GM23338 (cell line): ENCODE data around the gene ENPEP. TPM values are rescaled to one million over a fixed set of nuclear protein-coding genes. Genes with fewer than 3 reads are reported as not detected.

Source experiments
- ATAC-seq: fragments of 200-7000 bp; cut with Tn5 transposase; 3 replicates; pipeline ENCODE4 v1.9.1; 2020
- DNase-seq: peaks from one replicate; pipeline ENCODE4 v3.0.0-alpha.2; 2015; ENCODE audit warnings: low spot score
- H2AFZ ChIP-seq: fragments of 200-600 bp; sonication (generic); 2 replicates; pipeline ENCODE4 v1.8.0; 2016; ENCODE audit warnings: antibody characterized with exemption, mild to moderate bottlenecking, moderate library complexity
- H3F3A ChIP-seq: fragments of 200-600 bp; sonication (generic); replicated peaks from 2 replicates; pipeline ENCODE4 v1.8.0; 2017; ENCODE audit warnings: antibody characterized with exemption, mixed run types, low read depth
- H3K27ac ChIP-seq: fragments of 200-600 bp; sonication (generic); 2 replicates; pipeline ENCODE4 v1.6.1; 2016; ENCODE audit warnings: low read depth
- H3K27me3 ChIP-seq: fragments of 200-600 bp; sonication (generic); 2 replicates; pipeline ENCODE4 v1.8.0; 2016; ENCODE audit warnings: mild to moderate bottlenecking, mixed run types, moderate library complexity; ENCODE audit not compliant: insufficient read depth
- H3K36me3 ChIP-seq: fragments of 200-600 bp; sonication (generic); 2 replicates; pipeline ENCODE4 v1.8.0; 2016; ENCODE audit warnings: mild to moderate bottlenecking; ENCODE audit not compliant: insufficient read depth
- H3K4me1 ChIP-seq: fragments of 200-600 bp; sonication (generic); 2 replicates; pipeline ENCODE4 v1.8.0; 2016; ENCODE audit warnings: mild to moderate bottlenecking, moderate library complexity; ENCODE audit not compliant: insufficient read depth
- H3K4me2 ChIP-seq: fragments of 200-600 bp; sonication (generic); 2 replicates; pipeline ENCODE4 v1.7.1; 2017; ENCODE audit warnings: mixed run types
- H3K4me3 ChIP-seq: fragments of 200-600 bp; sonication (generic); 2 replicates; pipeline ENCODE4 v1.6.1; 2016; ENCODE audit warnings: mixed run types
- H3K79me2 ChIP-seq: fragments of 200-600 bp; sonication (generic); replicated peaks from 2 replicates; pipeline ENCODE4 v1.8.0; 2017; ENCODE audit warnings: mild to moderate bottlenecking; ENCODE audit not compliant: insufficient read depth
- H3K9me2 ChIP-seq: fragments of 200-600 bp; sonication (generic); 2 replicates; pipeline ENCODE4 v1.8.0; 2017; ENCODE audit not compliant: insufficient read depth
- H4K20me1 ChIP-seq: fragments of 200-600 bp; sonication (generic); replicated peaks from 2 replicates; pipeline ENCODE4 v1.8.0; 2017; ENCODE audit warnings: mild to moderate bottlenecking; ENCODE audit not compliant: insufficient read depth
- H3K27ac Mint-ChIP-seq: 2 replicates; pipeline ENCODE4 v1.8.0; 2020; ENCODE audit warnings: inconsistent platforms, mild to moderate bottlenecking, moderate library complexity, mixed read lengths
- H3K27me3 Mint-ChIP-seq: 3 replicates; pipeline ENCODE4 v1.8.0; 2022; ENCODE audit warnings: low read depth, mild to moderate bottlenecking, moderate library complexity, mixed read lengths, inconsistent platforms; ENCODE audit not compliant: insufficient read depth, poor library complexity
- H3K36me3 Mint-ChIP-seq: 3 replicates; pipeline ENCODE4 v1.8.0; 2021; ENCODE audit warnings: low read depth, mild to moderate bottlenecking, inconsistent platforms, moderate library complexity, mixed read lengths
- H3K4me1 Mint-ChIP-seq: 3 replicates; pipeline ENCODE4 v1.8.0; 2020; ENCODE audit warnings: mild to moderate bottlenecking, inconsistent platforms, mixed read lengths
- H3K4me3 Mint-ChIP-seq: 3 replicates; pipeline ENCODE4 v1.8.0; 2021; ENCODE audit warnings: moderate library complexity, mild to moderate bottlenecking, inconsistent platforms, mixed read lengths
- H3K9me3 Mint-ChIP-seq: 3 replicates; pipeline ENCODE4 v1.8.0; 2020; ENCODE audit warnings: moderate library complexity, mild to moderate bottlenecking, inconsistent platforms, mixed read lengths
- CREB1 ChIP-seq: fragments of 250-450 bp; sonication (Bioruptor Pico); IDR thresholded peaks from 2 replicates; pipeline ENCODE4 v1.5.0; 2020; ENCODE audit warnings: low read depth, mild to moderate bottlenecking, moderate library complexity
- EZH2 ChIP-seq: fragments of 200-600 bp; sonication (generic); IDR thresholded peaks from one replicate; pipeline ENCODE4 v1.8.0; 2017; ENCODE audit warnings: antibody characterized with exemption, mild to moderate bottlenecking, low read depth; ENCODE audit not compliant: unreplicated experiment
- EZH2phosphoT487 ChIP-seq: fragments of 200-600 bp; sonication (generic); IDR thresholded peaks from one replicate; pipeline ENCODE4 v1.8.1; 2018; ENCODE audit warnings: antibody characterized with exemption; ENCODE audit not compliant: unreplicated experiment
- JUNB ChIP-seq: IDR thresholded peaks from one replicate; pipeline ENCODE4 v1.6.1; 2016; ENCODE audit warnings: antibody characterized with exemption; ENCODE audit not compliant: unreplicated experiment
- NANOG ChIP-seq: IDR thresholded peaks from 2 replicates; pipeline ENCODE4 v1.6.1; 2016; ENCODE audit warnings: antibody characterized with exemption, borderline replicate concordance
- POLR2AphosphoS5 ChIP-seq: IDR thresholded peaks from 2 replicates; pipeline ENCODE4 v1.6.1; 2016; ENCODE audit warnings: antibody characterized with exemption, low read depth
- STAT1 ChIP-seq: IDR thresholded peaks from one replicate; pipeline ENCODE4 v1.6.1; 2016; ENCODE audit warnings: antibody characterized with exemption; ENCODE audit not compliant: unreplicated experiment
- ZNF114 ChIP-seq: fragments of 250-450 bp; sonication (Bioruptor Pico); IDR thresholded peaks from 2 replicates; pipeline ENCODE4 v1.5.0; 2020; ENCODE audit warnings: mild to moderate bottlenecking, moderate library complexity
- polyA plus RNA-seq: library from polyadenylated mRNA; unstranded; fragments of >200 nt; fragmentation: Nextera tagmentation; extraction: Ambion mirVana; gene quantifications from 2 replicates; pipeline ENCODE4 v1.2.1, GENCODE V29; 2016
- total RNA-seq: library from RNA; depleted of rRNA; stranded (reverse); fragments of >200 nt; shearing (Covaris generic); gene quantifications from 2 replicates; pipeline ENCODE4 v1.2.3, GENCODE V29; 2014
- TF ChIP-seq, protein P1 (sequence below): IDR thresholded peaks from 2 replicates; pipeline ENCODE4 v1.6.1; 2016; ENCODE audit warnings: antibody characterized with exemption
- TF ChIP-seq, protein P2 (sequence below), 2 experiments: fragments of 200-600 bp in 1 of 2; sonication (generic) in 1 of 2; conservative IDR thresholded peaks; 2 replicates each; pipeline versions ENCODE4 v1.5.1 to v1.6.1; 2016 to 2017; ENCODE audit warnings: antibody characterized with exemption in 2 of 2, low read depth in 2 of 2, mild to moderate bottlenecking in 2 of 2, moderate library complexity in 1 of 2
- TF ChIP-seq, protein P3 (sequence below): IDR thresholded peaks from one replicate; pipeline ENCODE4 v1.6.1; 2018; ENCODE audit warnings: antibody characterized with exemption; ENCODE audit not compliant: unreplicated experiment

The ENPEP gene
- total and polyA plus RNA-seq, 2 experiments from 2014 or later = 0.79 to 1.5 TPM

DNA sequence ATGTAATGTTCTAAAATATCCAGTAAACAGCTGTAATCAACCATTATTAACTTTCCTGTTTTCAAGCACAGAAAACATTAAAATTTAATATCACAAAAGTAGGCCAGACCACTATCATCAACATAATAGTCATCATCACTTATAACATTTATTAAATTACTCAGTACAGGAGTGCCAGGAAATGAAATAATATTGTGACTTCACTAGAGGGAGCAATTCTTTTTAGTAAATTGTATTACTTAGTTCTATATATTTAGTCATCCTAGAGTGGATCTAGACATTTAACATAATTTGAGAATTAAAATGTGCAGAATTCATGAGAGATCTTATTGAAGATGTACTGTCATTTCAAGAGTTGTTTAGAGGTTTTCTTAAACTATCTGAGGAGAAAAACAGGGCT, 113.3 kb downstream of the ENPEP start:
- no peak for DNase-seq
- Histone ChIP-seq H3K4me3 (no peak overlapping the region), H3K27me3 (no peaks in the 10 kb centered on the region), H3K4me2 (no peak overlapping the region), H3K9me2 (no peaks in the 10 kb centered on the region), H3K36me3 (no peaks in the 10 kb centered on the region), H3F3A (no peaks in the 10 kb centered on the region), H4K20me1 (no peaks in the 10 kb centered on the region), H3K4me1 (no peaks in the 10 kb centered on the region), H2AFZ (no peak overlapping the region), H3K79me2 (no peaks in the 10 kb centered on the region), H3K27ac (no peak overlapping the region)
- no peak overlapping the region for H3K4me3 Mint-ChIP-seq
- peaks cover 2% of the 10 kb centered on the region for H3K27me3 Mint-ChIP-seq
- no peaks in the 10 kb centered on the region for H3K4me1 Mint-ChIP-seq
- H3K36me3 Mint-ChIP-seq = no peaks in the 10 kb centered on the region
- no peak for ATAC-seq
- no peaks in the 10 kb centered on the region for H3K9me3 Mint-ChIP-seq
- H3K27ac Mint-ChIP-seq = no peak overlapping the region
- no peak for TF ChIP-seq EZH2
- no peak for TF ChIP-seq EZH2phosphoT487
- TF ChIP-seq, protein P1, sequence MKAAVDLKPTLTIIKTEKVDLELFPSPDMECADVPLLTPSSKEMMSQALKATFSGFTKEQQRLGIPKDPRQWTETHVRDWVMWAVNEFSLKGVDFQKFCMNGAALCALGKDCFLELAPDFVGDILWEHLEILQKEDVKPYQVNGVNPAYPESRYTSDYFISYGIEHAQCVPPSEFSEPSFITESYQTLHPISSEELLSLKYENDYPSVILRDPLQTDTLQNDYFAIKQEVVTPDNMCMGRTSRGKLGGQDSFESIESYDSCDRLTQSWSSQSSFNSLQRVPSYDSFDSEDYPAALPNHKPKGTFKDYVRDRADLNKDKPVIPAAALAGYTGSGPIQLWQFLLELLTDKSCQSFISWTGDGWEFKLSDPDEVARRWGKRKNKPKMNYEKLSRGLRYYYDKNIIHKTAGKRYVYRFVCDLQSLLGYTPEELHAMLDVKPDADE = no peak
- TF ChIP-seq CREB1 (CRISPR knock-in tag) = no peak
- no peak for TF ChIP-seq NANOG
- TF ChIP-seq JUNB = no peak

DNA sequence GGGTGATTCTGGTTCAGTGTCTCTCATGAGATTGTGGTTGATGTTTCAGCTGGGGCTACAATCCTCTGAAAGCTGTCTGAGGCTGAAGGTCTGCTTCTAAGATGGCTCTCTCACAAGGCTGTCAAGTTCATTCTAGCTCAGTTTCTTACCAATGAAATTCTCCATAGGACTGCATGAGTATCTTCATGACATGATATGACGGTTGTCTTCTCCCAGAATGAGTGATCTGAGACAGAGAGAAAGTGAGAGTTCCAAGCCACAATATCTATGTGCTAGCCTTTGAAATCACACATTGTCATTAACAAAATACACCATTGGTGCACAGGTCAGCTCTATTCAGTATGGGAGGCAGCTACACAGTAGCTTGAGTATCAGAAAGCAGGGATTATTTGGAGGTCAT, 119.6 kb downstream of the ENPEP start:
- Histone ChIP-seq H3K4me1 (no peaks in the 10 kb centered on the region), H3K4me2 (no peak overlapping the region), H2AFZ (no peak overlapping the region), H3K36me3 (no peaks in the 10 kb centered on the region), H3K27ac (no peak overlapping the region), H3F3A (no peaks in the 10 kb centered on the region), H4K20me1 (no peaks in the 10 kb centered on the region), H3K4me3 (no peak overlapping the region), H3K9me2 (peaks cover 8% of the 10 kb centered on the region; the same call in 1 of the 2 replicates), H3K27me3 (no peaks in the 10 kb centered on the region), H3K79me2 (no peaks in the 10 kb centered on the region)
- H3K4me1 Mint-ChIP-seq = no peaks in the 10 kb centered on the region
- no peak for TF ChIP-seq JUNB
- TF ChIP-seq CREB1 (CRISPR knock-in tag) = no peak
- TF ChIP-seq, protein P2, sequence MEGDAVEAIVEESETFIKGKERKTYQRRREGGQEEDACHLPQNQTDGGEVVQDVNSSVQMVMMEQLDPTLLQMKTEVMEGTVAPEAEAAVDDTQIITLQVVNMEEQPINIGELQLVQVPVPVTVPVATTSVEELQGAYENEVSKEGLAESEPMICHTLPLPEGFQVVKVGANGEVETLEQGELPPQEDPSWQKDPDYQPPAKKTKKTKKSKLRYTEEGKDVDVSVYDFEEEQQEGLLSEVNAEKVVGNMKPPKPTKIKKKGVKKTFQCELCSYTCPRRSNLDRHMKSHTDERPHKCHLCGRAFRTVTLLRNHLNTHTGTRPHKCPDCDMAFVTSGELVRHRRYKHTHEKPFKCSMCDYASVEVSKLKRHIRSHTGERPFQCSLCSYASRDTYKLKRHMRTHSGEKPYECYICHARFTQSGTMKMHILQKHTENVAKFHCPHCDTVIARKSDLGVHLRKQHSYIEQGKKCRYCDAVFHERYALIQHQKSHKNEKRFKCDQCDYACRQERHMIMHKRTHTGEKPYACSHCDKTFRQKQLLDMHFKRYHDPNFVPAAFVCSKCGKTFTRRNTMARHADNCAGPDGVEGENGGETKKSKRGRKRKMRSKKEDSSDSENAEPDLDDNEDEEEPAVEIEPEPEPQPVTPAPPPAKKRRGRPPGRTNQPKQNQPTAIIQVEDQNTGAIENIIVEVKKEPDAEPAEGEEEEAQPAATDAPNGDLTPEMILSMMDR (conservative IDR thresholded peaks at IDR 0.05; ENCODE audit: low read depth in 2 of 2) = no peak
- TF ChIP-seq ZNF114 = no peak
- no peak for TF ChIP-seq NANOG
- TF ChIP-seq EZH2phosphoT487 = no peak
- no peak overlapping the region for H3K4me3 Mint-ChIP-seq
- peaks cover 2% of the 10 kb centered on the region for H3K27me3 Mint-ChIP-seq
- DNase-seq = no peak
- no peaks in the 10 kb centered on the region for H3K36me3 Mint-ChIP-seq
- peaks cover 6% of the 10 kb centered on the region; the same call in 2 of the 3 replicates for H3K9me3 Mint-ChIP-seq
- no peak for ATAC-seq
- H3K27ac Mint-ChIP-seq = no peak overlapping the region

DNA sequence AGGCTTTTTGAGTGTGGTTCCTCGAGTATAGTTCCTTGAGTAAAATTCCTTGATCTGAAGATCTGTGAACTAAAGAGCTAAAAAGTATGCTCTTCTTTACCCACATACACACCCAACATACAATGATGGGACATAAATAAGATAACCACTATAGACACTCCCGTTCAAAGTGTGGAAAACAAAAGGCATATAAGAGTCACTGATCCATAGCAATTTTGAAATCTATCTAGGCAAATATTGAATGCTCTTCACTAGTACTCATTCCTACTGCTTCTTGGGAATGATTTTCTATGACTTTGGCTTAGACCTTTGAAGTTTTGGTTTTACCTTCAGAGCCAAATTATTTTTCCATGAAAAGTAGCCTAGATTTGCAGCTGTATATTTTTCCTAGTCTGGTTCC, 120.5 kb downstream of the ENPEP start:
- Histone ChIP-seq H3K4me1 (no peaks in the 10 kb centered on the region), H3K9me2 (peaks cover 8% of the 10 kb centered on the region; the same call in 1 of the 2 replicates), H3K27me3 (no peaks in the 10 kb centered on the region), H3K27ac (no peak overlapping the region), H3F3A (no peaks in the 10 kb centered on the region), H3K4me2 (no peak overlapping the region), H3K79me2 (no peaks in the 10 kb centered on the region), H3K4me3 (no peak overlapping the region), H3K36me3 (no peaks in the 10 kb centered on the region), H4K20me1 (no peaks in the 10 kb centered on the region), H2AFZ (no peak overlapping the region)
- Mint-ChIP-seq H3K4me1 (no peaks in the 10 kb centered on the region), H3K9me3 (peaks cover 6% of the 10 kb centered on the region; the same call in 2 of the 3 replicates), H3K36me3 (no peaks in the 10 kb centered on the region), H3K27me3 (peaks cover 2% of the 10 kb centered on the region), H3K4me3 (no peak overlapping the region), H3K27ac (no peak overlapping the region)
- DNase-seq (no peak), ATAC-seq (no peak)
- TF ChIP-seq JUNB (no peak), POLR2AphosphoS5 (no peak), ZNF114 (no peak), CREB1 (CRISPR knock-in tag) (no peak), NANOG (no peak), STAT1 (no peak)
- TF ChIP-seq, protein P3, sequence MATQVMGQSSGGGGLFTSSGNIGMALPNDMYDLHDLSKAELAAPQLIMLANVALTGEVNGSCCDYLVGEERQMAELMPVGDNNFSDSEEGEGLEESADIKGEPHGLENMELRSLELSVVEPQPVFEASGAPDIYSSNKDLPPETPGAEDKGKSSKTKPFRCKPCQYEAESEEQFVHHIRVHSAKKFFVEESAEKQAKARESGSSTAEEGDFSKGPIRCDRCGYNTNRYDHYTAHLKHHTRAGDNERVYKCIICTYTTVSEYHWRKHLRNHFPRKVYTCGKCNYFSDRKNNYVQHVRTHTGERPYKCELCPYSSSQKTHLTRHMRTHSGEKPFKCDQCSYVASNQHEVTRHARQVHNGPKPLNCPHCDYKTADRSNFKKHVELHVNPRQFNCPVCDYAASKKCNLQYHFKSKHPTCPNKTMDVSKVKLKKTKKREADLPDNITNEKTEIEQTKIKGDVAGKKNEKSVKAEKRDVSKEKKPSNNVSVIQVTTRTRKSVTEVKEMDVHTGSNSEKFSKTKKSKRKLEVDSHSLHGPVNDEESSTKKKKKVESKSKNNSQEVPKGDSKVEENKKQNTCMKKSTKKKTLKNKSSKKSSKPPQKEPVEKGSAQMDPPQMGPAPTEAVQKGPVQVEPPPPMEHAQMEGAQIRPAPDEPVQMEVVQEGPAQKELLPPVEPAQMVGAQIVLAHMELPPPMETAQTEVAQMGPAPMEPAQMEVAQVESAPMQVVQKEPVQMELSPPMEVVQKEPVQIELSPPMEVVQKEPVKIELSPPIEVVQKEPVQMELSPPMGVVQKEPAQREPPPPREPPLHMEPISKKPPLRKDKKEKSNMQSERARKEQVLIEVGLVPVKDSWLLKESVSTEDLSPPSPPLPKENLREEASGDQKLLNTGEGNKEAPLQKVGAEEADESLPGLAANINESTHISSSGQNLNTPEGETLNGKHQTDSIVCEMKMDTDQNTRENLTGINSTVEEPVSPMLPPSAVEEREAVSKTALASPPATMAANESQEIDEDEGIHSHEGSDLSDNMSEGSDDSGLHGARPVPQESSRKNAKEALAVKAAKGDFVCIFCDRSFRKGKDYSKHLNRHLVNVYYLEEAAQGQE = no peak
